BLaER1 treated with 17β-estradiol and CSF1 and Interleukin-3, amounts not matched to agents 10 nM and 100 nM (cell line): ENCODE measurements around the gene ZC3HAV1L.
"Not testable (repeated sequence)": the region's sequence is repeated elsewhere in the genome, so short reads cannot be mapped to it uniquely, and the experiment has no call there.

Experiments
- H3K27ac ChIP-seq, 11 experiments: shearing (Covaris generic); formaldehyde crosslinking; 2 replicates each; pipeline ENCODE4 v1.8.1; 2022
- H3K27me3 ChIP-seq, 11 experiments: shearing (Covaris generic); formaldehyde crosslinking; 2 replicates each; pipeline ENCODE4 v1.8.1; 2022
- H3K36me3 ChIP-seq, 11 experiments: shearing (Covaris generic); formaldehyde crosslinking; 2 replicates each; pipeline ENCODE4 v1.8.1; 2022
- H3K4me1 ChIP-seq, 10 experiments: shearing (Covaris generic); formaldehyde crosslinking; 2 replicates each; pipeline ENCODE4 v1.8.1; 2022
- H3K4me2 ChIP-seq, 11 experiments: shearing (Covaris generic); formaldehyde crosslinking; 2 replicates each; pipeline ENCODE4 v1.8.1; 2022
- H3K4me3 ChIP-seq, 10 experiments: shearing (Covaris generic); formaldehyde crosslinking; 2 replicates each; pipeline ENCODE4 v1.8.1; 2022
- H3K9ac ChIP-seq, 11 experiments: shearing (Covaris generic); formaldehyde crosslinking; 2 replicates each; pipeline ENCODE4 v1.8.1; 2022
- H3K9me3 ChIP-seq, 11 experiments: shearing (Covaris generic); formaldehyde crosslinking; replicated peaks in 1 of 11; 2 replicates each; pipeline ENCODE4 v1.8.1; 2022
- H4K20me1 ChIP-seq, 11 experiments: shearing (Covaris generic); formaldehyde crosslinking; 2 replicates each; pipeline ENCODE4 v1.8.1; 2022
- Cebpa-rat ChIP-seq, 11 experiments: shearing (Covaris generic); IDR thresholded peaks; 2 replicates each; pipeline ENCODE4 v1.8.1; 2022

Gene ZC3HAV1L

DNA sequence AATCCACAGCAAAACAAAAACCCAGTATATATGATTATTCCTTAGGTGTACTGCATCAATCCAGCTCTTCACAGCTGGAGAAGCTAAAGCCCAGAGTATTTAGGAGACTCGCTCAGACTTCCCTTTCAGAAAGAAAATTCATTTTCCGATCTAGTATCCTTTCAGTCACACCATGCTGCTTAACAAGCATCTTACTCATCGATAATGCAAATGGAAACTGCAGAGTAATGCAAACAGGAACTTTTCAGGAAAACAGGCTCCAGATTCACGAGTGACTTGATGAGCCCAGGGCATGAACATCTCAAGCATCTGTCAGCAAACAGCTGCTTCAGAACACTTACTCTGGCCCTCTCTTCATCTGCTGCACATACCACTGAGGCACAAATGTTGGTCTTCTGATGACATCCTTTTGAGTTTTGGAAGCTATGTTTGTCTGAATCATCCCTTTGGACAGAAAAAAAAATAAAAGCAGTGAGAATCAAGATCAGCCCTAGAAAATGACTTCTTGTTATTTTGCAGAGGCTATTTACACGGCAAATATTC lies 24.9 kb upstream of the ZC3HAV1L start:
- TF ChIP-seq Cebpa-rat (IDR thresholded peaks at IDR 0.05), result no peak
- peaks cover 89 to 99% (median 95%) of the 10 kb centered on the region in 11 experiments for H3K36me3 ChIP-seq
- H3K4me1 ChIP-seq, result peaks cover 6 to 41% (median 21%) of the 10 kb centered on the region in 10 experiments; a peak in 18 of 20 replicates
- H3K4me3 ChIP-seq, result no peak overlapping the region
- peak overlapping the region in 3 of 11 experiments; percentile 16 to 56 (median 30); a peak in 4 of 22 replicates for H3K27ac ChIP-seq
- peaks cover 22 to 89% (median 78%) of the 10 kb centered on the region in 11 experiments; a peak in 21 of 22 replicates for H4K20me1 ChIP-seq
- H3K4me2 ChIP-seq, result peak overlapping the region in 4 of 11 experiments; percentile 25 to 82 (median 50); a peak in 6 of 22 replicates
- no peaks in the 10 kb centered on the region for H3K27me3 ChIP-seq
- H3K9me3 ChIP-seq, result no peaks in the 10 kb centered on the region
- H3K9ac ChIP-seq, result peak overlapping the region in 1 of 11 experiments; percentile 16; a peak in 1 of 22 replicates

DNA sequence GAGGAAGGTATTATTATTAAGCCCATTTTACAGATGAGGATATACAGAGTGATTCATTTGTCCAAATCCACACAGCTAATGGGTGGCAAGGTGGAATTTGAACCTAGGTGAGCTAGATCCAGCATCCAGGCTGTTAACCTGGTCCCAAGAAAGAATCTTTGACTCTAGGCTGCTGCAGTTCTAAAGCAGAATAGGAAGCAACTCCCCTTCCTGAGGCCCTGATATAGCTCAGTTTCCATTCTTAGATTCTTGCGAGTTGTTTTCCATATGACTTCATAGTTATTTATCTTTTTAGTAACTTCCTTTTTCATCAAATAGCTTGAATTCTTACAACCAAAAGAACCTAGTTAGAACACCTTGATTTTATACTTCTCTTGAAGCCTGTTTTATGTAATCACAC lies 24.1 kb upstream of the ZC3HAV1L start:
- Histone ChIP-seq H3K36me3 (peaks cover 89 to 99% (median 95%) of the 10 kb centered on the region in 11 experiments), H3K9me3 (no peaks in the 10 kb centered on the region), H3K27me3 (no peaks in the 10 kb centered on the region), H3K27ac (peak overlapping the region in 3 of 11 experiments; percentile 30 to 56 (median 49); a peak in 6 of 22 replicates), H4K20me1 (peaks cover 22 to 88% (median 72%) of the 10 kb centered on the region in 11 experiments; a peak in 21 of 22 replicates), H3K4me3 (no peak overlapping the region), H3K9ac (peak overlapping the region in 1 of 11 experiments; percentile 51; a peak in 1 of 22 replicates), H3K4me2 (peak overlapping the region in 7 of 11 experiments; percentile 1 to 82 (median 25); a peak in 9 of 22 replicates), H3K4me1 (peaks cover 6 to 41% (median 21%) of the 10 kb centered on the region in 10 experiments; a peak in 18 of 20 replicates)
- no peak for TF ChIP-seq Cebpa-rat (IDR thresholded peaks at IDR 0.05)

GRCh38 chr7:139058943-139059342 lies 23.1 kb upstream of the ZC3HAV1L start:
- H3K27me3 ChIP-seq, result no peaks in the 10 kb centered on the region
- H3K4me2 ChIP-seq, result peak overlapping the region in 2 of 11 experiments; percentile 42 to 82; a peak in 4 of 22 replicates
- no peak overlapping the region for H3K4me3 ChIP-seq
- H3K36me3 ChIP-seq, result peaks cover 89 to 99% (median 95%) of the 10 kb centered on the region in 11 experiments
- H3K4me1 ChIP-seq, result peaks cover 6 to 41% (median 21%) of the 10 kb centered on the region in 10 experiments; a peak in 18 of 20 replicates
- TF ChIP-seq Cebpa-rat (IDR thresholded peaks at IDR 0.05), result no peak
- H3K9ac ChIP-seq, result 0 out of 22 replicates have a peak overlapping the region, but pooled peaks of 1 of the 11 experiments have one; percentile 51
- H3K9me3 ChIP-seq, result no peaks in the 10 kb centered on the region
- peaks cover 19 to 88% (median 72%) of the 10 kb centered on the region in 11 experiments; a peak in 20 of 22 replicates for H4K20me1 ChIP-seq
- peak overlapping the region in 2 of 11 experiments; percentile 29 to 56; a peak in 4 of 22 replicates for H3K27ac ChIP-seq

- Histone ChIP-seq H3K36me3 (peaks cover 89 to 99% (median 95%) of the 10 kb centered on the region in 11 experiments), H3K9me3 (no peaks in the 10 kb centered on the region)
Observed at GRCh38 chr7:139055674-139056073, 19.8 kb upstream of the ZC3HAV1L start.

DNA sequence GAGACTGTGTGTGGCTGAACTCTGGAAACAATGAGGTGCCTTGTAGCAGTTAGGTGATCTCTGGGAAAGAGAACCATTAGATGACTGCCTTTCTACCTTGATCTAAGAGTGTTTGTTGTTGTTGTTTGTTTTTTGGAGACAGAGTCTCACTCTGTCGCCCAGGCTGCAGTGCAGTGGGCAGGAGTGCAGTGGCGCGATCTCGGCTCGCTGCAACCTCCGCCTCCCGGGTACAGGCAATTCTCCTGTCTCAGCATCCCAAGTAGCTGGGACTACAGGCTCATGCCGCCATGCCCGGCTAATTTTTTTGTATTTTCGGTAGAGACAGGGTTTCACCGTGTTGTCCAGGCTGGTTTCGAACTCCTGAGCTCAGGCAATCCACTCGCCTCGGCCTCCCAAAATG lies 18.8 kb upstream of the ZC3HAV1L start:
- H3K4me1 ChIP-seq, H3K4me3 ChIP-seq, H3K9me3 ChIP-seq, H3K27ac ChIP-seq, H3K27me3 ChIP-seq, H3K4me2 ChIP-seq: not testable (repeated sequence)
- Histone ChIP-seq H4K20me1 (peaks cover under 1 to 76% (median 37%) of the 10 kb centered on the region in 11 experiments; a peak in 18 of 22 replicates), H3K9ac (0 out of 22 replicates have a peak overlapping the region, but pooled peaks of 1 of the 11 experiments have one; percentile 15), H3K36me3 (peaks cover 89 to 99% (median 95%) of the 10 kb centered on the region in 11 experiments)

More at GRCh38 chr7:139055674-139056073, 19.8 kb upstream of the ZC3HAV1L start:
- peaks cover 5 to 80% (median 48%) of the 10 kb centered on the region in 11 experiments; a peak in 20 of 22 replicates for H4K20me1 ChIP-seq
- H3K4me3 ChIP-seq, result no peak overlapping the region
- no peak overlapping the region for H3K9ac ChIP-seq
- H3K27ac ChIP-seq, result no peak overlapping the region
- H3K4me2 ChIP-seq, result no peak overlapping the region
- no peak for TF ChIP-seq Cebpa-rat (IDR thresholded peaks at IDR 0.05)
- H3K27me3 ChIP-seq, result no peaks in the 10 kb centered on the region
- peaks cover 6 to 19% (median 12%) of the 10 kb centered on the region in 10 experiments; a peak in 18 of 20 replicates for H3K4me1 ChIP-seq

- peaks cover 0 to 76% (median 37%) of the 10 kb centered on the region in 11 experiments; a peak in 19 of 22 replicates for H4K20me1 ChIP-seq
- H3K27me3 ChIP-seq, result no peaks in the 10 kb centered on the region
- no peak overlapping the region for H3K4me2 ChIP-seq
- no peaks in the 10 kb centered on the region for H3K9me3 ChIP-seq
- H3K27ac ChIP-seq, result no peak overlapping the region
- no peak overlapping the region for H3K9ac ChIP-seq
- TF ChIP-seq Cebpa-rat (IDR thresholded peaks at IDR 0.05), result no peak
- H3K4me1 ChIP-seq, result peaks cover 0 to 4% (median under 1%) of the 10 kb centered on the region in 10 experiments; a peak in 8 of 20 replicates
- H3K4me3 ChIP-seq, result no peak overlapping the region
- peaks cover 89 to 99% (median 95%) of the 10 kb centered on the region in 11 experiments for H3K36me3 ChIP-seq
Observed at GRCh38 chr7:139054101-139054500, 18.3 kb upstream of the ZC3HAV1L start.

DNA sequence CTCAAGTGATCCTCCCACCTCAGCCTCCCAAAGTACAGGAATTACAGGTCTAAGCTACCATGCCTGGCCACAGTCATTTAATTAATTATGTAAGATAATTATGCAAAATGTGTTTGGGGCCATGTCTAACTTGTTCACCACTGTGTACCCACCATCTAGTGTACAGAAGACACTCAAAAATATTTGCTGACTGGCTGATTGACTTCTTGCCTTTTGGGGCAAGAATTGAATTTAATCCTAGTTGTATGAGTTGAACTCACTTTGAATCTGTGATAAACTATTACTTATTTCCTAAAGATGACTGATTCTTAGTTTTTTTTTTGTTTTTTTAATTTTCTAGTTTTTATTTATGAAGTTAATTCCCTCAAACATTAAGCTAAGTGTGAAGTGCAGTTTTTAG lies 15.8 kb upstream of the ZC3HAV1L start:
- peaks cover 0 to 80% (median 36%) of the 10 kb centered on the region in 11 experiments; a peak in 19 of 22 replicates for H4K20me1 ChIP-seq
- no peak overlapping the region for H3K4me2 ChIP-seq
- H3K36me3 ChIP-seq, result peaks cover 98 to 100% (median 99%) of the 10 kb centered on the region in 11 experiments
- H3K4me3 ChIP-seq, result no peak overlapping the region
- no peak overlapping the region for H3K9ac ChIP-seq
- no peak overlapping the region for H3K27ac ChIP-seq
- H3K27me3 ChIP-seq, result no peaks in the 10 kb centered on the region
- H3K9me3 ChIP-seq, result no peaks in the 10 kb centered on the region
- H3K4me1 ChIP-seq, result peaks cover 0 to 18% (median under 1%) of the 10 kb centered on the region in 10 experiments; a peak in 9 of 20 replicates
- TF ChIP-seq Cebpa-rat (IDR thresholded peaks at IDR 0.05), result no peak

GRCh38 chr7:139049936-139050335 lies 14.1 kb upstream of the ZC3HAV1L start:
- Histone ChIP-seq H3K4me2 (no peak overlapping the region), H3K4me1 (peaks cover 12 to 35% (median 17%) of the 10 kb centered on the region in 10 experiments), H3K36me3 (peaks cover 90 to 98% (median 96%) of the 10 kb centered on the region in 11 experiments), H4K20me1 (peaks cover 0 to 79% (median 31%) of the 10 kb centered on the region in 11 experiments; a peak in 19 of 22 replicates), H3K4me3 (no peak overlapping the region), H3K9ac (no peak overlapping the region), H3K27me3 (no peaks in the 10 kb centered on the region), H3K9me3 (no peaks in the 10 kb centered on the region), H3K27ac (no peak overlapping the region)
- no peak for TF ChIP-seq Cebpa-rat (IDR thresholded peaks at IDR 0.05)

DNA sequence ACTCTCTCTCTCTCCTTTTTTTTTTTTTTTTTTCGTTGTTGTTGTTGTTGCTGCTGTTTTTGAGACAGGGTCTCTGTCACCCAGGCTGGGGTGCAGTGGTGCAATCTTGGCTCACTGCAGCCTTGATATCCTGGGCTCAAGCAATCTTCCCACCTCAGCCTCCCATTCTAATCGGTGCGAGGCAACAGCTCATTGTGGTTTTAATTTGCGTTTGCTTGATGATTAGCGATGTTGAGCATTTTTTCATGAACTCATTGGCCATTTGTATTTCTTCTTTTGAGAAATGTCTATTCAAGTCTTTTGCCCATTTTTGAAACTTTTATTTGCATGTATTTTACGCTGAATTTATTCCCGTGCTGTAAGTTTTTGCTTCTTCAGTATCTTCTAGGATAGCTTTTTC lies 13.3 kb upstream of the ZC3HAV1L start:
- Histone ChIP-seq H3K9ac (no peak overlapping the region), H4K20me1 (peaks cover 0 to 71% (median 27%) of the 10 kb centered on the region in 11 experiments; a peak in 18 of 22 replicates), H3K4me2 (no peak overlapping the region), H3K4me1 (peaks cover 21 to 44% (median 25%) of the 10 kb centered on the region in 10 experiments), H3K4me3 (no peak overlapping the region), H3K27me3 (no peaks in the 10 kb centered on the region), H3K9me3 (no peaks in the 10 kb centered on the region), H3K36me3 (peaks cover 82 to 98% (median 92%) of the 10 kb centered on the region in 11 experiments), H3K27ac (no peak overlapping the region)
- TF ChIP-seq Cebpa-rat (IDR thresholded peaks at IDR 0.05), result no peak
